Kidney capillary endothelial cell (primary cell): ENCODE data around the gene KCTD20.

Experiments used
- DNase-seq: peaks from one replicate; pipeline ENCODE4 v3.0.0-alpha.2; 2018; ENCODE audit warnings: low spot score

Gene KCTD20

GRCh38 chr6:36493859-36494258, 51.1 kb downstream of the KCTD20 start:
- DNase-seq, result no peak

DNA sequence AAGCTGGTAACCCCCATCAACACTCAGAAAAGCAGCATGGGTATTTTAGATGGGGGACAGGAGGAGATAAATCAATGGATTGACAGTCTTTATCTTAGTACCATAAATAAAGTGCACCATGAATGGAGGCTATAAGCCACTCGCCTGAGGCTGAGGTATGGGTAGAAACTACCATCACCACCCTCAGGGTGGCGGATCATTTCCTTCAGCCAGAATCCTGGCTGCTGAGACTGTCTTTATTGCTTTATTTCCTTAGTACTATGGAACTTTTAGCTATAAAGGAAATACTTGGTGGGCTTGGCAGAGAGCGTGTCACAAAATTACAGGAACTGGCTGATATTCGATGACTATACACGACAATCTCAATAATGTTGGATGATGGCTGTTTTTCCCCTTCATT, 52.3 kb downstream of the KCTD20 start:
- DNase-seq, result no peak

GRCh38 chr6:36499918-36500317, 57.1 kb downstream of the KCTD20 start:
- DNase-seq, result no peak

GRCh38 chr6:36501686-36502085, 58.9 kb downstream of the KCTD20 start:
- no peak for DNase-seq

- DNase-seq, result no peak
Observed at GRCh38 chr6:36504181-36504580, 61.4 kb downstream of the KCTD20 start.

DNA sequence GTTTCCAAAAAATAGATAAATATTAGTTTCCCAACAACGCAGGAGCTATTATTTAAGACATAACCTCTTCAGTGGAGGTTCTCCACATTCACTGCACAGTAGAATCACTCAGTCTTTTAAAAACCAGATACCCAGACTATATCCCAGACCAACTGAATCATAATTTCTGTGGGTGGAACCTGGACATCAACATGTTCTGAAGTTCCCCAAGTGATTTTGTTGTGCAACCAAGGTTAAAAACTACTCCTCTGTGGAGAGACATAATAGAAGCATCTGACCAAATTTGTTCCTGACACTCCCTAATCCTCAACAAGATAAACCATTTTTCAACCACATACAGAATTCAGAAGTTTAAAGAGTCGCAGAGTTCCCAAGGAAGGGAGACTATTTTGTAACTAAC, 62.2 kb downstream of the KCTD20 start:
- DNase-seq, result no peak

DNA sequence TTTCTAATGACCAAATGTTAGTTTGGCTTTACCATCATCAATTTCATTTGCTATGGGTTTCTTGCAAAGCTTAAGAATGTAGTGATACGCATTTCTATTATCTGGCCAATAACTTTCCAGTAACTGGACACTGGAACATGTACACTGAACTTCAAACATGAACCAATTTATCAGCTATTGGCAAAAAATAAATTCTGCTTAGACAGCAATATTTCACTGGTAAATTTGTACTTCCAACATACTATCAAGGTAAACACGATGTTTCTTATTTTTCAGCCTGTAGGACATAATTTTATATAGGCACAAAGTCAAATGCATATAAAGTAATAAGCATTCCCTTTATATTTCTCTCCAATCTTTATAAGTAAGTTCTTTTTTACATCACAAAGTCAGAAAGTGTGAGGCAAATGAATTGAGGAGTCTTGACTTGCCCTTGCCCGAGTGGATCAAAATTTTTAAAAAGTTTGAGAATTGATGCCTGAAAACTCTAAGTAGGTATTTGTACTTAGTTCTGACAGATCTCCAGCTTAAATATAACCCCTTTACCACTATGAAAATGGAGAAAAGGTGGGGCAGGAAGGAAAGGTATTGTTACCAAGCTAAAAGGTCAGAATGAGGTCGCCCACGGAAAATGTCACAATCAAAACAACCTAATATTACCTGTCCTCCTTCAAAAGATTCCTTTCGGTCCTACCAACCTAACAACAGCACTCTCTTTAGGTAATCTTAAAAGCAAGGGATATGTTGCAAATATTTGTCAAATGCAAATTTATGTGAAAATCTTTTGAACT, 63.1 kb downstream of the KCTD20 start:
- no peak for DNase-seq

- no peak for DNase-seq
Observed at GRCh38 chr6:36506611-36507010, 63.8 kb downstream of the KCTD20 start.

GRCh38 chr6:36508532-36508931, 65.7 kb downstream of the KCTD20 start:
- DNase-seq, result no peak

- no peak for DNase-seq
Observed at GRCh38 chr6:36510365-36510764, 67.6 kb downstream of the KCTD20 start.

GRCh38 chr6:36514554-36515456, 72.0 kb downstream of the KCTD20 start:
- DNase-seq, result no peak

GRCh38 chr6:36515844-36516243, 73.0 kb downstream of the KCTD20 start:
- DNase-seq, result no peak

- no peak for DNase-seq
Observed at GRCh38 chr6:36516559-36516958, 73.8 kb downstream of the KCTD20 start.

DNA sequence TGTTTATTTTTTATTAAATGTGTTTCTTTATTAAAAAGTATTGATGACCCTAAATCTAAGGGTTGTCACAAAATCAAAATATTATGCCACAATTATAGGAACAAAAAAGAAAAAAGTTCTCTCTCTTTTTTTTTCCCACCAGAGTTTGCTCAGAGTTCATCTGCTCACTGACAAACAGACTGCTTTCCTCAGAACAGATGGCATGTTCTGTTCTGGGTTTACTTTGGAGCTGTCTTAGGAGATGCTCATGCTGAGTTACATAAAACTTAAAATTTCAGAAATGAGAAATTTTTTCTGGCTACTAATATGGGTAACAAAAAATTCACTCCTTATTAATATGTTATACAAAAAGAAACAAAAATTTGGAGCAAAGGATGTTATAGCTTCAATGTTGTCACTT, 74.2 kb downstream of the KCTD20 start:
- DNase-seq, result no peak

- no peak for DNase-seq
Observed at GRCh38 chr6:36517408-36517807, 74.6 kb downstream of the KCTD20 start.

- DNase-seq, result no peak
Observed at GRCh38 chr6:36519352-36519751, 76.6 kb downstream of the KCTD20 start.

DNA sequence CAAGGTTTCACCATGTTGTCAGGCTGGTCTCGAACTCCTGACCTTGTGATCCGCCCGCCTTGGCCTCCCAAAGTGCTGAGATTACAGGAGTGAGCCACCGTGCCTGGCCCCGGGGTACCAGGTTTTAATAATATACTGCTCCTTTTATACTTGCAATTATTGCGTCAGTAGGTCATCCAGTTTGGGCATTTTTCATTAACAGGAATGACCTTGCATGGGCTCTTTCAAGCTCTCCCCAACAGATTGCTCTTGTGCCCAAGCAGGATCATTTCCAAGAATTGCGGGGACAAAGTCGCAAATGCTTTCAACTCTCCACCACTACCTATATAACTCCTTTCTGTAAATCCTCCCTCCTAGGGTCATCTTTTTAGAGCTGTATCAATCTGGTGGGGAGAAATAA, 80.7 kb downstream of the KCTD20 start:
- DNase-seq, result no peak

DNA sequence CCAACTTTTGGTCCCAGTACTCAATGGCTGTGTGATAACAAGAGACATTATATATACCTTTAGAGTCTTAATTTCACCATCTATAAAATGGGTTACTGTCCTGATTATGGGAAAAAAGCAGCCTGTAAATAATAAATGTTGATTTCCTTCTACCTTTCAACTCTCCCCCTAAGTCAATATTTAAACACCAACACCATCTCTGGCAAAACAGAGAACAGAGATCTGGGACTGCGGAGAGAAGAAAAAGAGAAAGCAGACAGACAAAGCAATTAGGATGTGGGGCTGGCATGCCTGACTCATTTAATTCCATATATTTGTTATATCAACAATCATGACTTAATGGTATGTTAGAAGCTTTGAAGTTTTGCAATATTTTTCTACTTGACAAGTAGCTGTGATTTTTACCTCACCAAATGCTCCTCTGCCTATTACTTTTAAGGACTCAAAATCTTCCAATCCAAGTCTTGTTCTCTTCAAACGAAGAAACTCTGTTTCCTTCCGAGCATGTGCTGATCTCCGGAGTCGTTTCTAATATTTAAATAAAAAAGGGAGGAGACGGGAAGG, 81.2 kb downstream of the KCTD20 start:
- no peak for DNase-seq

- no peak for DNase-seq
Observed at GRCh38 chr6:36524871-36525270, 82.1 kb downstream of the KCTD20 start.

- no peak for DNase-seq
Observed at GRCh38 chr6:36525346-36525745, 82.5 kb downstream of the KCTD20 start.

- DNase-seq, result no peak
Observed at GRCh38 chr6:36526066-36526465, 83.3 kb downstream of the KCTD20 start.

DNA sequence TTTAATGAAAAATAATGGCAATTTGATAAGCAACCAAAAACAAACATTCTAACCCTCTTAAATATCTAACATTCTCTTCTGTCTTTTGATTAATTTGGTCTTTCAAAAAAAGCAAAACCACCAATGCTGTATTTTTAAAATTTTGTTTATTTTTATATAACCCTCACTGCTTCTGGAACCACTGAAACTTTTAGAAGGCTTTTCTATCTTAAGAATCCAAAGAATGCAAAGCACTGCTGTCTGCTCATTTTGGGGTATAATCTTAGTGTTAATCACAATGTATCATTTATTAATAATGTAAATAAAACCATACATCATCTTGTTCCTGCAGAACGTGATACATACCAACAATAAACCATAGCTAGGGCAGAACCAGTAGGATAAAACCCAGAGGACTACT, 90.5 kb downstream of the KCTD20 start:
- no peak for DNase-seq
